Left lobe of liver (tissue), 1 donor: ENCODE data around the gene PLA2G10. TPM values are rescaled to one million over a fixed set of nuclear protein-coding genes. Genes with fewer than 3 reads are reported as not detected.

Source experiments
- total RNA-seq: library from RNA; stranded (reverse); gene quantifications from one replicate; pipeline ENCODE4 v1.2.1, GENCODE V29; 2021
- donor health status: DM: no; HTN: yes; CAD: no.

PLA2G10 gene
- total RNA-seq, 1 donor from 2014 or later, result not detected

Other genes with a start within 250 kb of the PLA2G10 start
- 14.5 TPM for gene PARN, start 64.0 kb downstream of the PLA2G10 start, total RNA-seq
- gene BFAR, start 61.4 kb downstream of the PLA2G10 start, total RNA-seq, result 17.5 TPM
- 0.88 TPM for gene NPIPA3, start 9.1 kb upstream of the PLA2G10 start, total RNA-seq
- gene NPIPA2, start 48.2 kb upstream of the PLA2G10 start, total RNA-seq, result 0.45 TPM
- gene NOMO1, start 139.4 kb upstream of the PLA2G10 start, total RNA-seq, result 37.8 TPM
- 37.1 TPM for gene NPIPA1, start 243.1 kb upstream of the PLA2G10 start, total RNA-seq